ENCODE measurements around the gene PPP1R15B.
A peak's percentile ranks its signal among the peaks of the same experiment; 100 is the strongest.

The PPP1R15B gene

DNA sequence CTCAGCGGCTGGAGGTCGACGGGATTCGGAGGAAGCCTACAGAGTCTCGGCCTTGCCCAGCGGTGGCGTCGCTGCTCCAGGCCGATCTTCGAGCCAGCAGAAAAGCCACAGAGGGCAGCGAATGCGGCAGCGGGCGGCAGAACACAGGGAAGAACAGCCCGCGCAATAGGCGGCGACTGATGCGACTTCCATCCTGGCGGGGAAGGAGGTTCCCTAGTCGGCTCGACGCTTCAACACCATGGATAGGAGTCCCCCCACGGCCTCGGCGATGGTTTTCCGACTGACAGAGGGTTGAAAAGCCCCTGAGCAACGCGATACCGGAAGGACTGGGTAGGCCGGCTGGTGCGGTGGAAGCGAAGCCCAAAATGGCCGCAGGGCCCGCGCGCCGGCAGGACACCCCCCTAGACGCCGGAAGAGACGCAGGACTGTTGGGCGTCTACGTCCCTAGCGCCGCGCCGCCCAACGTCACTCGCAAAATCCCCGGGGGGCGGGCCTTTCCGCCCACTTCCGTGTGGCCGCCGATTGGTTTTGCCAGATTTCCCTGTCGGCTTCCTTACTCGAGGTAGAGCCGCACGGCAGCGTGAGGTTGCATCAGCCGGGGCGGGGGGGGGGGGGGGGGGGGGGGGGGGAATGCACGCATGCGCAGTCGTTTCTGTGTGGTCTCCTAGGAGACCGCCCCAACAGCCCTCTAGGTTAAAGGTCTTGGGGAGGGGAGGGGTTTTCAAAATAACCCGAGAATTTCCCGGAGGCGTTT is at the start of gene PPP1R15B:
Gene PPP1R15B (minus strand): TSS at position 367 of the 754 bp plus-strand sequence. CDS start 406 bp downstream, outside the sequence.
- peak; percentile 99 for DNase-seq

DNA sequence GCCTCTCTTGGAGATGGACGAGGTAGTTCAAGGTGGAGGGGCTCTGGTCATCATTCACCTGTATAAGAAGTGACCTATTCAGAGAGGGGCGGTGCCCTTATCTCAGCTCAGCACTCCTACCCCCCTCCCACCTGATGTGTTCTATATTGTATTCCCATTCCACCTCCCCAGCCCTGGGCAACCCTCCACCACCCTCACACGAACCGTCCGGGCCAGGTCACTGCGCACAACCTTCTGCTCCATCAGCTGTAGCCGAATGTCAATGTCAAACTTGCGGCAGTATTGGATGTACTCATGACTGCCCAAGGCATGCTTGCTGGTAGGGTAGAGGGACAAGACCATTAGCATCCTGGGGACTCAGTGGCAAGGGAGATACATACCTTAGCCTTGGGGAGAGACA is 48.7 kb upstream of the PPP1R15B start:
- no peak for DNase-seq

DNA sequence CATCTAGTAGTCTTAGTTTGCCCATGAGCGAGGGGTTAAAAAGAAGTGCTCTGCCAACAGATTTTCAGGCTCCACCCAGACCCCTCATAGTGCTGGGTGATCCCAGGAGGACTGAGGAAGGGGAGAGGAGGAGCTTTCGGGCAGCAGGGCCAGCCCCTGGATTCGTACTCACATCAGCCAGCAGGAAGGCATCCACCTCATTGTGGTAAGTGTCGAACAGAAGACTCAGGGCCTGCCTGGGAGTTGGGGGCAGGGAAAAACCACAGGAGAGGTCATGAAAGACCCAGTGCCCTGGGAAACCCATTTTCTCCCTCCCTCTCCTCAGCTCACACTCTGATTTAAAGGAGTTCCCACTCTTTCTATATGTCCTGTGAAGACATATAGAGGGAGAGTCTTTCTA is 48.1 kb upstream of the PPP1R15B start:
- no peak for DNase-seq

DNA sequence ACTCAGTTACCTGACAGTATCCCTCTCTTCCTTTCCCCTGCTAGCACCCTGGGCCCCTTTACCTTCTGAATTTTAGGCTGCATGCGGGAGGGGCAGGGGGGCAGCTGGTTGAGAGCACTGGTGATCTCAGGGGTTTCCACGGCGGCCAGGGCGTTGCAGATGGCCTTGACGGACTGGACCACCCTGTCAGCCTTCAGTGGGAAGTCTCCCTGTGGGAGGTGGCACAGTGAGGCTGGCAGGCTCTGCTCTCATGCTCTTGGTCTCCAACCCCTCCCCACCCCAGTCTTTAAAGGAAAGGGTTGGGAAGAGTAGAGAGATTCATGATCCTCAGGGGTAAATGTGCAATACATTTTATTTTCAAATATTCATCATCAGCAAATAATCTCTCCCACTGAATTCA is 46.0 kb upstream of the PPP1R15B start:
- DNase-seq = no peak

DNA sequence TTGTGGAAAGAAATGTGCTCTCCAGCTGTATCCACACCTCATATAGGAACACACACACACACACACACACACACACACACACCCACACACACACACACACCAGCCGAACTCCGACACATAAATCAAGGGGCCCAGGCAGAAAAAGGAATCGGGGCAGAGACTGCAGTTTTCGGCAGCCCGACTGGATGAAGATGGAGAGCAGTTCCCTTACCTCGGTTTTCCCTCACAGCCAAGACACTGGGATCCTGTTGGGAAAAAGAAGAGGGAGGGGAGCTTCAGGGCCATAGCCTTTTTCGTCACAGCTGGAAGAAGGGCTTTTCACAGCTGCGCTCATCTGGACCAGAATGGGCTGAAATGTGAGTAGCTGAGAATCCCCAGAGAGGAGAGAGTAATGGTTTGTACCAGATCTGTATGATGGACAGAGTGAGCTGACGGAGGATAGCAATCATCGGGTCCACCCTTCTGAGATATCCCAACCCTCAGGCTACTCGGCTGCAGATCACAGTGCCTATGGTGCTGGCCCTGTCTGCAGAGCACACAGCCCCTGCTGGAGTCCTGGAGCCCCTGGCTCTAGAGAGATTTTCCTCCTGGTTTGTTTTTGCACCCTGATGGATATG is 45.3 kb upstream of the PPP1R15B start:
- no peak for DNase-seq

DNA sequence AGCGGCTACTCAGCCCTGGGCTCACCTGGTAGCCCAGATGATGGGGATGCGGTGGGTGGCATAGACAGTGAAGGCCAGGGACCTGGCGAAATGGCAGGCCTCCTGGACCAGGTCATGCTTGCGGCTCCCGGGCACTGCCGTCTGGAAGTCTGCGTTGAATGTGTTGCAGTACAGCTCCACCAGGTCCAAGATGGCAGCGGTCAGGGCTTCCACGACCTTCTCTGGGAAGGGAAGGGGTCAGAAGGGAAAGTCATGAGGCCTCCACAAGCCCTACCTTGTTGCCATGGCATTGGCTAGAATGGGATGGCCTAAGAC is 44.2 kb upstream of the PPP1R15B start:
- no peak for DNase-seq

DNA sequence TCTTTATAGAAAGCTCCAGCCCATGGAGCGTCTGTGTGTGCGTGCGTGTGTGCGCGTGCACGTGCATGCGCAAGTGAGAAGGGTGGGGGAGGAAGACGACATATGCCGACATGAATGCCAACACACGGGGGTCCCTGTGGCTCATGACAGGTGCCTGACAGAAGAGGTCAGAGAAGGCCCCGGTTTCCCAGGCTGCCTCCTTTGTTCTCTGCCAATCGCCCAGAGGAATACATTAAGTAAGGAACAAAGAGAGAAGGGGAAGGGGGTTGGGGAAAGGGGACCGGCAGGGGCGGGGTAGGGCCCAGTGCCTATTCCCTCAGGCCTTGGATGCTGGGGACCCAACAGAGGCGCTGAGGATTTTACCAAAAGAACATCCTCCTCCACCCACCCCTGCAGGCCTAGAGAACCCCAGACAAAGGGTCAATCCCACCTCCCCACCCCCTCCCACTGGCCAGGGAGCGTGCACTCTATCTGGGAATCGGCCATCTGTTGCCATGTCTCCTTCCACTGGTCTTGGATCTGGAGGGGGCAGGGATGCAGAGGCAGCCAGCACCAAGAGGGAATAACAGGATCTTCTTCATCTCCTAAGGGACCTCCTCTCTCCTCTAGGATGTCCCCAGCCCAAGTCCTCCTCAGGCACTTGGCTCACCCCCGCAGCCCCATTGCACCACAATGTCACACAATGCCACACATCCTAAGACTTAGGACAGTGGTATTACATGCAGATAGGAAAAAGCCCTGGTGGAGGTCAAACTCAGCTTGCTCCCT is 43.6 kb upstream of the PPP1R15B start:
- DNase-seq = peak; percentile 94

DNA sequence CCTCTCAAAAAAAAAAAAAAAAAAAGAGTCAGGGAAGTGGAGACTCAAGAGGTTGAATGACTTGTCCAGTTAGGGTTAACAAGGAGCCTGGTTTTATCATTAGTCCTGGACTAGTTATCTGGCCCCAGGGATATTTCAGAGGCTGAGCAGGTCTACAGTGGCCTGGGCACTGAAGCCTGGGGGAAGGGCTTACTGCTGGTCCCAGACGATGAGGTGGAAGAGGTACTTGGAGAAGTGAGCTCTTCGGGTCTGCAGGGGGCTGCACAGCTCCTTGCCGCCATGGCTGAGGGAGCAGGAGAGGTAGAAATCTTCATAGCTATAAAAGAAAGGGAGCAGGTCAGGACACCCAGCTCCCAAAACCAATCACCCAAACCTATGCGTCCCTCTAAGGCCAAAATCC is 42.9 kb upstream of the PPP1R15B start:
- DNase-seq = peak; percentile 34

DNA sequence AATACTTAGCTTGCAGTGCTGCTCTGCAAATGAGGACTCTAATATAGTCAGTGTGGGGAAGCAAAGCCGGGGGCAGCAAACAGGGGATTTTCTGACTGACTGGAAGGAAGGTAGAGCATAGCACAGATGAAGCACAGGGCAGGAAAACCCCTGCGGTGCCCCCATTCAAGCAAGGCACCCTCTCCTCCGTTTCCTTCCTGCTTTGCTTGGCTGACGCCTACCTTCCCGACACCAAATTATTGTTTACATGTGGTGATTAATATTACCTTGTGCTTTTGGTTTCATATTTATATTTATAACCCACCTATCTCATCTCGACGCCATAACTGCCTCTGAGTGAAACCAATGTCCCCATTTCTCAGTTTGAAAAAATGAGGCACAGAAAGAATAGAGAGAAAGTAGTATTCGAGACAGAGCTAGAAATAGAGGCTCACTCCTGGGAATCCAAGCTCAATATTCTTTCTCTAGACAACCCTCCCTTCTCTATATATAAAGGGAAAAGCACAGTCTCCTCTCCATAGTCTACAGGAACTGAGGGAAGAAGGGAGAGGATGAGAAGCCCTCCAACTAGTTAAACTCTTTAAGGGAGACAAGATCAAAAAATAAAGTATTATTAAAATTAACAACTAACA is 41.6 kb upstream of the PPP1R15B start:
- no peak for DNase-seq

DNA sequence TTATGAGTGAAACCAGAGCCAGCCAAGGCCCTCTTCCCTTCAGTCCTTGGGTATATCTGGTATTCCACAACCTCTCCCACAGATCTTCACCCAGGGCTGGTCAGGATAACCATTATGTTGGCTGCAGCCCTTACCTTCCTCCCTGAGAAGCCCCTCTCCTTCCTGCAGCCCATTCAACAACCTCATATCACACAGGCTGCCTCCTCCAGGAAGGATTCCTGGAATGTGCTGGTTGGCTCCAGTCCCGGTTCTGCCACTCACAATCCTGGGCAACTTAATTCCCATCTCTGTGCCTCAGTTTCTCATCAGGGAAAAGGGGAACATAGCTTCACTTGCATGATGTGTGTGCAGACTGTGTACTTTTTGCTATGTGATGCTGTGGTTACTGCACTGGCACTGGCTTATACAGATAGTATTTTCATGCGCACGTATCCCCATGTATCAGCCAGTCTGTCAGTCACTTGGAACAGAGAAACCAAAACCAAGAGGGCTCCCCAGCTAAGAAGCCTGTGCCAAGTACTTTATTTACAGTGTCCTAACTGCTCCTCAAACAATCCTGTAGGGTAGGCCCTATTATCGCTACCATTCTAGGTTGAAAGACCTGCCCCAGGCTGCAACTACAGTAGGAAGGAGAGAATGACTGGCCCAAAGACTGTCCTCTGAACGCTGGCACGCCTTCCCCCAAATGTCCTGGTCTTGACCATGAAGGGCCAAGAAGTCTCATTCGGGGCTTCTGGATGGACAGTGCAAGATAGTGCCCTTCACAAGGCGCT is 39.9 kb upstream of the PPP1R15B start:
- no peak for DNase-seq

DNA sequence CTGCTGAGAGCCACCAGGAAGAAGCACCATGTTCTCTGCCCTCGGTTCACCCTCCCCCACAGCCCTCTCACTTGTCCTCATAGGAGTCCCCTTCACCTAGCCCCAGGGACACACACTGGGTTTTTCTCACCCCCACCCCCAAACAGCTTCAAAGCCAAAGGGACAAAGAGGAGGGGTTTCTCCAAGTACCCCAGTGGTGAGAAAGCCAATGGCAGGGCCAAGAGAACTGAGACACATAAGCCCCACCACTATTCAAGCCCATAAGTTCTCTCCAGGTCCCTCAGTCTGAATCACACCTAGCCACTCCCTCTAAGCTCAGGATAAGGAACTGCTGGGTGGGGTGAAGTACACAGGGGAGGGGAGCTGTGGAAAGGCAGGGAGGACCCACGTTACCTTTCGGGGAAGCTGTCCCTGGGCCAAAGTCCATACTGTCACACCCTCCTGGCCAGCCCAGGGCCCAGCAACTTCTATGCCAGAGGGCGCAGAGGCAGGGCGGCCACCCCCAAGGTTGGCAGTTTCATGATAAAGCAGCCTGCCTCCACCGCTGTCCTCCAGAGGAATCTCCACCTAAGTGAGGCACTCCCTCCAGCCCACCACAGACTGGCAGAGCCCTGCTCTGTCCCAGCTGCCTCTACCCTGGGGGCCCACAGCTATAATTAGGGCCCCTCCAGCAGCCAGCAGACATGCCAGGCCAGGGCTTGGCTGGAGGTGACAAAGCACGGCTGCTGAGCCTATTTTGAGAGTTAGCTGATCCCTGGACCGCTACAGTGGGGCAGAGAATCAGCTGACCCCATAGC is 39.0 kb upstream of the PPP1R15B start:
- no peak for DNase-seq

DNA sequence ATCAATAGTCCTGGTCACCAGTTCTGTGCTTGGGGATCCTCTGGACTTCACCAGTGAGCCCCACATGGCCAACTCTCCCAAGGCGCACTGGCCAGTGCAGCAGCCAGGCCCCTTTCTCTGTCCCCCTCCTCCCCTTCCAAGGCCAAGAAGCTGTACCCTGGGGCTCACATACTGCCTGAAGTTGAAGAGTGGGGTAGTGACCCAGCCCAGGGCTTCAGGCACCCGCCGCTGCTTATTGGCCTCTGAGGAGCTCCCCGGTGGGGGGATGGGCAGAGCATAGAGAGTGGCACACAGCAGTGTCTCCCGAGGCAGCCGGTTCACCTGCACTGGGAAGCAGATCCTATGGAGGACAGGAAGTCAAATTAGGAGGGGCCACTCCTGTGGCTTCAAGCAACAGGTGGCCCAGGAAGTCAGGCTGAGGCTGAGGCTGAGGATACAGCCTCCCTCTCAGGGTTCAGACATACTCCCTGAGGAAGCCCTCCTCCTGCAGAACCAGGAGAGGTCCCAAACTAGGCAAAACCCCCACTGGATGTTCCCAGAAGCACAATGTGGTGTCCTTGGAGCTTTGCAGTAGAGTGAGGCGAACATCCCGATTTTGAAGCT is 38.2 kb upstream of the PPP1R15B start:
- DNase-seq = no peak

DNA sequence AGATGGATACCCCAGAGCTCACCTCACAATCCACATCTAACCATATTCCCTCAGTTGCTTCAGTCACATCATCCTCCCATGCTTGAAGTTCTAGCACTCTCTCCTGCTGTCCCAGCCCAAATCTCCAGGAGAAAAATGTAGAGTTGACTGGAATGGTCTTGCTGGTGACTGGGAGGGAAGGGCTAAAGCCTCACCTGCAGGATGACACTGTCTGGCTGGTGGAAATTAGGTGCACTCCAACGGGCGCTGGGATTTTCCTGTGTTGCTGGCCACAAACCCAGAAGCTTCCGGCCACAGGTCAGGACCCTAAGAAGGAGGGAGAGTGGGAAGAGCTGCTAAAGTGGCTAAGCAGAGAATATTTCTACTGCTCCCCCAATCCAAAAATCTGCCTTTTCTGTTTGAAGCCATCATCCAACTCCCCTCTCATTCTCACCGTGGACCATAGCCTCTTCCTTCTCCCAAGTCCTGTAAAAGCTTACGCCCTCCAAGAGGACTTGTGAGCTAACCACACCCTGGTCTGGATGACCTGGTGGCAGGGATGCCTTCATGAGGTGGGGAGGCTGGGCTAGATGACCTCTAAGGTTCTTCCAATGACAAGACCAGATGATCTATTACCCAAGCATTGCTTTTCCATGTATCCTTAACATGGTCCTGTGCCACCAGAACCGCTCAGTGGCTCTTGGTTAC is 37.5 kb upstream of the PPP1R15B start:
- DNase-seq = no peak

DNA sequence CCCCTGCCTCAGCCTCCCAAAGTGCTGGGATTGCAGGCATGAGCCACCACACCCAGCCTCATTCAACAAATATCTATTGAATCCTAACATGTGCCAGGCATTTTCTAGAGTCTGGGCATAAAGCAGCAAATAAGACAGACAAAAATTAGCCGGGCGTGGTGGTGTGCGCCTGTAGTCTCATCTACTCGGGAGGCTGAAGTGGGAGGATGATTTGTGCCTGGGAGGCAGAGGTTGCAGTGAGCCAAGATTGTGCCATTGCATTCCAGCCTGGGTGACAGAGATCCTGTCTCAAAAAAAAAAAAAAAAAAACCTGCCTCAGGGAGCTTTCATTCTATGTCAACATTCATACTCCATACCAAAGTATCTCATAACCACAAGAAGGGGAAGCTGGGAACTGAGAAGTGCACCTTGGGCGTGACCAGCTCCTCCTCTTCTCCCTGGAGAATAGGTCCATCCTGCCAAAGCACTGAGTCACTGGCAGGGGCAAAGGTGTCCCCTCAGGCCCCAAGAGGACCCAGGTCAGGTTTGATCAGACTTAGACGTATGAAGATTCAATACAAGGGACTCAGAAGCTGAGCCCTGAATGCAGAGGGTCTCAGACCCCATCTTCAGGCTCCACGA is 36.8 kb upstream of the PPP1R15B start:
- no peak for DNase-seq

DNA sequence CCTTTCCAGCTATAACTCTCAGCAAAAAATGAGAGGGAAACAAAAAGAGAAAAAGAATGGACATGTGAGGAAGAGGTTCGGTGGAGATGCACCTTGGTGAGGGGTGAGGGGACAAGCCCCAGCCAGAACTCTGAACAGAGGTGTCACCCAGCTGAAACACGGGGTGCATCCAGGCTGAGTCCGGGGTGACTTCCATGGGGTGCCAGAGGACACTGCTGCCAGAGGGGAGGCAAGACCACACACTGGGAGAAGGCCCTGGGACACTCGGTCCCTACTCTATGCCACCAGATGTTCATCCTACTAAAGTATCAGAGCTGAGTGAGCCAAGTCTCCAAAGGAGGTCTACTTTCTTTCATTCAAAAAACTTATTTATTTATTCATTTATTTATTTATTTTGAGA is 36.1 kb upstream of the PPP1R15B start:
- DNase-seq = no peak

DNA sequence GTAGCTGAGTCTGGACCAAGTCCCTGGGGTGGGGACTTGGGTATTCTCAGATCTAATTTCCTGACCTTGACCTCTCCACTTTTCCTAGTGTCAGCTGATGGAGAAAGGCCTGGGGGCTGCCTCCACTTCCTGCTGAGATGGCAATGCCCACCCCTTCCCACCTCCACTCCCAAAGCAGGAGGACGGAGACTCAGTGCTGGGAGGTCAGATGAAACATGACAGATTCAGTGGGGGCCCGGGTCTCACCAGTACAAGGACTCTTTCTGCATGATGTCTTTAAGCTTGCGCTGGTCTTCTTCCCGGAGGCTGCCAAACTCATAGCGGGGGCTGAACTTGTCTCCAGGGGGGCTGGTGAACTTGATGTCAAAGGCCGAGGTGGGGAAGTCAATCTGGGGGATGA is 35.6 kb upstream of the PPP1R15B start:
- DNase-seq = no peak

DNA sequence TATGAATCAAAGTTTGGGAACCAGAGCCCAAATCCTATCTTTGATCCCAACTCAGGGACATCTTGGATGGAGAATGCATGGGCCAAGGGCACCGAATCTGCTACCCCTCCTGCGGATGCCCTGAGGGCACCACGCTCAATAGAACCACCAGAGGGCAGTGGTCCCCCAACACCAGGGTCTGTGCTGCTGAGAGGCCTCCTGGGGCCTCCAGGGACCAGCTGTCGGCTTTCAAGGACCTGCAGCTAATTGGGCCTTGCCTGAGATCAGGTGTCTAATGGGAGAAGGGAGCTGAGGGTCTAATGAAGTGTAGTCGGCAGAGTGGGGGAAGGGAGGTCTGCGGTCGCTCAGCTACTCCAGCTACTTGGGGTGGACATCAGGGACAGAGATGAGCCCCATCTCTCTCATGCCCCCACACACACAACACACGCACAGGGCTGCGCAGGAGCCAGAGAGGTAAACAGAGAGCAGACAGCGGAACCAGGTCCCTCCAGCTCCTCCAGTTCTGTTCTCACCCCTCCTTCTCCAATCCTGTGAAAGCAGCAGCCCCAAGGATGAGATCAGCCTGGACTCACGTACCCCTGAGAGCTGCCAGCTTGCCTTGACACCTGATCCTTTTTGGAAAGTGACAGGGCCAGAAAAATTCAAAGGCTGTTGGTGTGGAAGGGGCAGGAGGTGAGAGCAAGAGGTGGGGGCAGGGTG is 34.9 kb upstream of the PPP1R15B start:
- DNase-seq = peak; percentile 100

DNA sequence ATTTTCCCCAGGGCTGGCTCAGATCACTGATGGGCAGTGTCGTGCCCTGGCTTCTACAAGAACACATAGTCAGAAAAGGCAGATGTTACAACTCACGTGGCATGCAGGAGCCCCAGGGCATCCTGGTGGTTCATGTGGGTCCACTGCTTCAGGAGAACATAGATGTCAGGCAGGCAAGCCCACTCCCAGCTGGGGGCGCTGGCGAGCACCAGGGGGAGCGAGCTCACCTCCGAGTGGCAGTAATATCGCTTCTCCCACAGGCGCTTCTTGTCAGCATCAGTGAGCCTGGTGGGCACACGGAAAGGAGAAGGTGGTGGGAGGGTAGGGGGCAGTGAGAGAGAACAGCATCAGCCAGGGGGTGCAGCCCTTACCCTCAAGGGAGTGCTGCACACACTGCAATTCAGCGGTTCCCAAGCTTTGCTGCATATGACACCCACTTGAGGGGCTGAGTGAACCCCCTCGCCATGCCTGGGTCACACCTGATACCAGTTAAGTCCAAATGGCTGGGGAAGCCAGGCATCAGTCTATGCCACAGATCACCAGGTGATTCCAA is 34.3 kb upstream of the PPP1R15B start:
- DNase-seq = peak; percentile 80

DNA sequence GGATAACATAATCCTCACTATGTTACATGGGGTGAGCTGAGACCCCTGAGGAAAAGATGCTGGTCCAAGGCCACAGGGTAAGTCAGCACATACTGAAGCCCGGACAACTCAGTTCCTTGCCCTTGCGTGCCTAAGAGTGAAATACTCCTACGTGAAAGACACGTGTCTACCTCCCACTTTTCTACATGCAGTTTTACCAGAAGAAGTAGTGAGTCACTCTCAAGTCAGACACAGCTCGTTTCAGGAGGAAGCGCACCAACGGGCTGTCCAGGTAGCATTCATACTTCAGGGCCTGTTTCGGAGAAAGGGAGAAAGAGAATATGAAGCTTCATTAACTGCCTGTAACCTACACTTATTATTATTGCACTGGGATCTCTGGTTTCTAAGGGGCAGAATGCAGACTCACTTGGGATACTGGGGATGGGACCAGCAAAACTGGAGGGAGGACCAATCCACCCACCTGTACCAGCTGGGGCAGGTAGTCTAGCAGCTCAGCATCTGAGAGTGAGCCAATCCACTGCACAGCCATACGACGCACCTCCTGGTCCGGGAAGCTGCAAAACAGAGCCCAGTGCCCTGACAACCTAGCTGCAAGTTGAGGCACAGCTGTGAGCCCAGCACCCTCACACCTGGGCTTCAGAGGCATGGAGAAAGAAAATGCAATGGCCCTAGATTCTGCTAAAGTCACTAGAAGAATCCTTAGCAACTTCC is 32.4 kb upstream of the PPP1R15B start:
- no peak for DNase-seq
